ENCODE measurements around the gene MAPRE2. TPM values are rescaled to one million over a fixed set of nuclear protein-coding genes. Genes with fewer than 3 reads are reported as not detected.

Gene MAPRE2
- total RNA-seq, 2 donors from 2014 or later = 65.2 to 66.6 TPM

- ATAC-seq = no peak
- no peak overlapping the region for H3K27ac Mint-ChIP-seq
- H3K9me3 Mint-ChIP-seq = peaks cover 4 to 5% of the 10 kb centered on the region in 2 donors
- peaks cover 0 to 12% of the 10 kb centered on the region in 2 donors for H3K36me3 Mint-ChIP-seq
- DNase-seq (ENCODE audit: low spot score in 2 of 2) = no peak
Measured at GRCh38 chr18:35028536-35028935, 12.7 kb upstream of the MAPRE2 start.

- ATAC-seq (no peak), DNase-seq (ENCODE audit: low spot score in 2 of 2) (no peak)
- peaks cover 0 to 12% of the 10 kb centered on the region in 2 donors for H3K36me3 Mint-ChIP-seq
- peak overlapping the region; percentile 38 to 94 for H3K27ac Mint-ChIP-seq
- peaks cover 4 to 5% of the 10 kb centered on the region in 2 donors for H3K9me3 Mint-ChIP-seq
Measured at GRCh38 chr18:35029103-35029502, 12.1 kb upstream of the MAPRE2 start.

GRCh38 chr18:35029770-35030169, 11.4 kb upstream of the MAPRE2 start:
- H3K9me3 Mint-ChIP-seq = peaks cover 4 to 5% of the 10 kb centered on the region in 2 donors
- no peak for DNase-seq (ENCODE audit: low spot score in 2 of 2)
- ATAC-seq = peak; percentile 43 to 65
- peaks cover 0 to 12% of the 10 kb centered on the region in 2 donors for H3K36me3 Mint-ChIP-seq
- peak overlapping the region; percentile 94 to 96 for H3K27ac Mint-ChIP-seq

GRCh38 chr18:35030277-35030989, 10.8 kb upstream of the MAPRE2 start:
- peaks cover 0 to 12% of the 10 kb centered on the region in 2 donors for H3K36me3 Mint-ChIP-seq
- H3K9me3 Mint-ChIP-seq = peaks cover 4 to 5% of the 10 kb centered on the region in 2 donors
- H3K27ac Mint-ChIP-seq = peak overlapping the region; percentile 94 to 96
- ATAC-seq (peak in 1 of 2 donors; percentile 56), DNase-seq (ENCODE audit: low spot score in 2 of 2) (no peak)

GRCh38 chr18:35032113-35032512, 9.1 kb upstream of the MAPRE2 start:
- Mint-ChIP-seq H3K27ac (no peak overlapping the region), H3K9me3 (peaks cover 4 to 5% of the 10 kb centered on the region in 2 donors), H3K36me3 (peaks cover 0 to 12% of the 10 kb centered on the region in 2 donors)
- DNase-seq (ENCODE audit: low spot score in 2 of 2) (no peak), ATAC-seq (peak; percentile 13 to 46)

- Mint-ChIP-seq H3K36me3 (peaks cover 15% of the 10 kb centered on the region in 2 donors), H3K27ac (no peak overlapping the region), H3K9me3 (no peaks in the 10 kb centered on the region)
- DNase-seq (ENCODE audit: low spot score in 2 of 2) = no peak
- ATAC-seq = no peak
Measured at GRCh38 chr18:35038029-35038428, 3.2 kb upstream of the MAPRE2 start.

- Mint-ChIP-seq H3K9me3 (no peaks in the 10 kb centered on the region), H3K36me3 (peaks cover 15% of the 10 kb centered on the region in 2 donors), H3K27ac (peak overlapping the region in 1 of 2 donors; percentile 56)
- ATAC-seq (no peak), DNase-seq (ENCODE audit: low spot score in 2 of 2) (no peak)
Measured at GRCh38 chr18:35038881-35039491, 2.2 kb upstream of the MAPRE2 start.

- DNase-seq (ENCODE audit: low spot score in 2 of 2) (no peak), ATAC-seq (no peak)
- H3K27ac Mint-ChIP-seq = peak overlapping the region; percentile 96 to 100
- no peaks in the 10 kb centered on the region for H3K9me3 Mint-ChIP-seq
- H3K36me3 Mint-ChIP-seq = peaks cover 15% of the 10 kb centered on the region in 2 donors
Measured at GRCh38 chr18:35040638-35040987, 600 bp upstream of the MAPRE2 start.

- ATAC-seq = peak in 1 of 2 donors; percentile 15
Measured at GRCh38 chr18:35041815-35042387, 688 bp downstream of the MAPRE2 start.

GRCh38 chr18:35042389-35043071, 1.3 kb downstream of the MAPRE2 start:
- Mint-ChIP-seq H3K9me3 (no peaks in the 10 kb centered on the region), H3K36me3 (peaks cover 15 to 22% of the 10 kb centered on the region in 2 donors), H3K27ac (peak overlapping the region; percentile 96 to 100)
- DNase-seq (ENCODE audit: low spot score in 2 of 2) = no peak
- ATAC-seq = peak; percentile 21 to 39

More at GRCh38 chr18:35041815-35042387, 688 bp downstream of the MAPRE2 start:
- Mint-ChIP-seq H3K27ac (peak overlapping the region; percentile 96 to 100), H3K9me3 (no peaks in the 10 kb centered on the region), H3K36me3 (peaks cover 15 to 16% of the 10 kb centered on the region in 2 donors)
- DNase-seq (ENCODE audit: low spot score in 2 of 2) = no peak

- no peaks in the 10 kb centered on the region for H3K9me3 Mint-ChIP-seq
- ATAC-seq (no peak), DNase-seq (ENCODE audit: low spot score in 2 of 2) (no peak)
- peaks cover 15 to 29% of the 10 kb centered on the region in 2 donors for H3K36me3 Mint-ChIP-seq
- peak overlapping the region; percentile 96 to 100 for H3K27ac Mint-ChIP-seq
Measured at GRCh38 chr18:35043207-35043606, 2.0 kb downstream of the MAPRE2 start.

- no peak for ATAC-seq
- Mint-ChIP-seq H3K36me3 (peaks cover 15 to 29% of the 10 kb centered on the region in 2 donors), H3K9me3 (no peaks in the 10 kb centered on the region), H3K27ac (peak overlapping the region; percentile 96 to 100)
- DNase-seq (ENCODE audit: low spot score in 2 of 2) = no peak
Measured at GRCh38 chr18:35045121-35045520, 3.9 kb downstream of the MAPRE2 start.

- DNase-seq (ENCODE audit: low spot score in 2 of 2) (no peak), ATAC-seq (no peak)
- Mint-ChIP-seq H3K27ac (peak overlapping the region; percentile 96 to 100), H3K36me3 (peaks cover 15 to 29% of the 10 kb centered on the region in 2 donors), H3K9me3 (no peaks in the 10 kb centered on the region)
Measured at GRCh38 chr18:35045806-35046205, 4.6 kb downstream of the MAPRE2 start.

GRCh38 chr18:35047697-35048292, 6.6 kb downstream of the MAPRE2 start:
- Mint-ChIP-seq H3K36me3 (peaks cover 0 to 13% of the 10 kb centered on the region in 2 donors), H3K9me3 (no peaks in the 10 kb centered on the region), H3K27ac (peak overlapping the region; percentile 65 to 71)
- DNase-seq (ENCODE audit: low spot score in 2 of 2) (no peak), ATAC-seq (no peak)

- DNase-seq (ENCODE audit: low spot score in 2 of 2) = no peak
- H3K36me3 Mint-ChIP-seq = peaks cover 0 to 13% of the 10 kb centered on the region in 2 donors
- no peaks in the 10 kb centered on the region for H3K9me3 Mint-ChIP-seq
- H3K27ac Mint-ChIP-seq = peak overlapping the region; percentile 84 to 97
- ATAC-seq = peak in 1 of 2 donors; percentile 21
Measured at GRCh38 chr18:35049111-35050027, 8.2 kb downstream of the MAPRE2 start.

Measured in activated naive CD4-positive, alpha-beta T cell treated with anti-CD3 and anti-CD28 coated beads, Interleukin-2, amount 50 U/mL, for 72 hours (primary cell).